ENCODE measurements around the gene FMN2.

FMN2 gene

GRCh38 chr1:240332672-240333071, 241.0 kb downstream of the FMN2 start:
- no peak for TF ChIP-seq CTCF (IDR thresholded peaks at IDR 0.05; ENCODE audit: control insufficient read depth, extremely low read depth, insufficient read depth)
- H3K4me3 ChIP-seq (ENCODE audit: low read depth, low read length): no peak overlapping the region
- no peak for DNase-seq (ENCODE audit: low read depth)

GRCh38 chr1:240337781-240338180, 246.1 kb downstream of the FMN2 start:
- no peak for TF ChIP-seq CTCF (IDR thresholded peaks at IDR 0.05; ENCODE audit: control insufficient read depth, extremely low read depth, insufficient read depth)
- no peak overlapping the region for H3K4me3 ChIP-seq (ENCODE audit: low read depth, low read length)
- DNase-seq (ENCODE audit: low read depth): no peak

GRCh38 chr1:240338837-240339236, 247.2 kb downstream of the FMN2 start:
- no peak for TF ChIP-seq CTCF (IDR thresholded peaks at IDR 0.05; ENCODE audit: control insufficient read depth, extremely low read depth, insufficient read depth)
- no peak for DNase-seq (ENCODE audit: low read depth)
- H3K4me3 ChIP-seq (ENCODE audit: low read depth, low read length): no peak overlapping the region

GRCh38 chr1:240341365-240342250, 249.9 kb downstream of the FMN2 start:
- no peak for DNase-seq (ENCODE audit: low read depth)
- TF ChIP-seq CTCF (IDR thresholded peaks at IDR 0.05; ENCODE audit: control insufficient read depth, extremely low read depth, insufficient read depth): no peak
- no peak overlapping the region for H3K4me3 ChIP-seq (ENCODE audit: low read depth, low read length)

- TF ChIP-seq CTCF (IDR thresholded peaks at IDR 0.05; ENCODE audit: control insufficient read depth, extremely low read depth, insufficient read depth): no peak
- H3K4me3 ChIP-seq (ENCODE audit: low read depth, low read length): no peak overlapping the region
- DNase-seq (ENCODE audit: low read depth): no peak
Observed at GRCh38 chr1:240342251-240342625, 250.6 kb downstream of the FMN2 start.

GRCh38 chr1:240343045-240343444, 251.4 kb downstream of the FMN2 start:
- no peak overlapping the region for H3K4me3 ChIP-seq (ENCODE audit: low read depth, low read length)
- TF ChIP-seq CTCF (IDR thresholded peaks at IDR 0.05; ENCODE audit: control insufficient read depth, extremely low read depth, insufficient read depth): no peak
- DNase-seq (ENCODE audit: low read depth): no peak

GRCh38 chr1:240343966-240344365, 252.3 kb downstream of the FMN2 start:
- DNase-seq (ENCODE audit: low read depth): no peak
- TF ChIP-seq CTCF (IDR thresholded peaks at IDR 0.05; ENCODE audit: control insufficient read depth, extremely low read depth, insufficient read depth): no peak
- no peak overlapping the region for H3K4me3 ChIP-seq (ENCODE audit: low read depth, low read length)

Data from LNCaP clone FGC (cell line).